GM12864 (cell line): Measurements from ENCODE around the gene PTPRO.

Experiments
- DNase-seq: peaks from one replicate; pipeline ENCODE4 v3.0.0-alpha.2; 2011; ENCODE audit warnings: low read depth
- H3K4me3 ChIP-seq: 2 replicates; pipeline ENCODE4 v1.5.1; 2011; ENCODE audit warnings: mild to moderate bottlenecking, low read depth, low read length, control low read depth
- TF ChIP-seq, protein P1 (sequence below): IDR thresholded peaks from 2 replicates; pipeline ENCODE4 v1.5.1; 2011; ENCODE audit warnings: low read depth, mild to moderate bottlenecking, moderate library complexity, low read length, control low read depth, inconsistent platforms; ENCODE audit errors: missing control alignments

The PTPRO gene

DNA sequence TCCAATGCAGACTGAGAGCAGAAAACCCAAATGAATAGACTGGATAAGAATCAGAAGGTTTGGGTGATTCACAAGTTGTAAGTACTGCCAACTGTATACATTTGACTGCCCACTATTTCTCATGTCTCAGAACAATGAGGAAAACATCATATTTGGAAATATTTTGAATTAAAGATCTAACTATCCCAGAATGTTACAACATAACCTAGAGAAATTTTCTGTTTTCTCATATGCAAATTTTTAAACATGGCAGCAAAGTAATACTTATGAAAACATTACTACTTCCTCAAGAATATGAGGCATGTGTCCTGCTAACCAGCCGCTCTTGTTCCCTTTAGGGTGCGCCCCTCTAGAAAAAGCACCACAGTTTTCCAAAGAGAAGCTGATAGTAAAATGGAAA is 179.9 kb downstream of the PTPRO start:
- TF ChIP-seq, protein P1, sequence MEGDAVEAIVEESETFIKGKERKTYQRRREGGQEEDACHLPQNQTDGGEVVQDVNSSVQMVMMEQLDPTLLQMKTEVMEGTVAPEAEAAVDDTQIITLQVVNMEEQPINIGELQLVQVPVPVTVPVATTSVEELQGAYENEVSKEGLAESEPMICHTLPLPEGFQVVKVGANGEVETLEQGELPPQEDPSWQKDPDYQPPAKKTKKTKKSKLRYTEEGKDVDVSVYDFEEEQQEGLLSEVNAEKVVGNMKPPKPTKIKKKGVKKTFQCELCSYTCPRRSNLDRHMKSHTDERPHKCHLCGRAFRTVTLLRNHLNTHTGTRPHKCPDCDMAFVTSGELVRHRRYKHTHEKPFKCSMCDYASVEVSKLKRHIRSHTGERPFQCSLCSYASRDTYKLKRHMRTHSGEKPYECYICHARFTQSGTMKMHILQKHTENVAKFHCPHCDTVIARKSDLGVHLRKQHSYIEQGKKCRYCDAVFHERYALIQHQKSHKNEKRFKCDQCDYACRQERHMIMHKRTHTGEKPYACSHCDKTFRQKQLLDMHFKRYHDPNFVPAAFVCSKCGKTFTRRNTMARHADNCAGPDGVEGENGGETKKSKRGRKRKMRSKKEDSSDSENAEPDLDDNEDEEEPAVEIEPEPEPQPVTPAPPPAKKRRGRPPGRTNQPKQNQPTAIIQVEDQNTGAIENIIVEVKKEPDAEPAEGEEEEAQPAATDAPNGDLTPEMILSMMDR: no peak

DNA sequence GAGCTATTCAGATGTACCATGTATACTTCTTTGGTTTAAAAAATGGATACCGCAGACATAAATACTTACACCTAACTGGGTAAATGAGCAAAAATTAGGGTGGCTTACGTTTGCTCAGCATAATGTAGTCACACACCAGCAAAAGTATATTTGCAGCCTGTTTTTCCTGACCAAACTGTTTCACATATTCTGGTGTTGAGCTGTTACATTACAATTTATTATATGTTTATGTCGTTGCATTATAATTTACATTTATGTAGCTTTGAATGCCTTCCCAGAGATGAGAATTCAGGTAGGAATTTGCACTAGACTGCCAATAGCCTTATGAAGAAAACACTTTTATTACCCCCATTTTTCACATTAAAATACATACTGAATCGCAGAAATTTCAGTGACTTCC is 183.3 kb downstream of the PTPRO start:
- DNase-seq: no peak
- TF ChIP-seq, protein P1: no peak
- no peak overlapping the region for H3K4me3 ChIP-seq

More for the DNA sequence above, 179.9 kb downstream of the PTPRO start:
- no peak overlapping the region for H3K4me3 ChIP-seq
- no peak for DNase-seq

DNA sequence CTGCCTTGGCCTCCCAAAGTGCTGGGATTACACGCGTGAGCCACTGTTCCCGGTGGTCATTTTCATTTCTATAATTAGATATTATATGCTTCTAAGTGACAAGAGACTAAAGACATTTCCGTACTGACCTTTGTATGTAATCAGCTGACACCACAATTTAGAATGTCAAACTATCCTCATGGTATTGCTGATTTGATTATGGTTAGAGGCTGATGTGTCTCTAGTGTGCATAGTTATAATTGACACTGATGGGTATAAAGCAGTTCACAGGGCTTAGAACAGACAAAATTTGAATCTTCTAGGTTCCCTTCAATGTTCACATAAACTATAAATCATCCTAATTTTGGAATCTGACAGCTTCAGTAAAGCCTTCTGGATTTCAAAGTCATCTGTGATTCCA is 192.7 kb downstream of the PTPRO start:
- DNase-seq: no peak
- no peak overlapping the region for H3K4me3 ChIP-seq
- TF ChIP-seq, protein P1: no peak

DNA sequence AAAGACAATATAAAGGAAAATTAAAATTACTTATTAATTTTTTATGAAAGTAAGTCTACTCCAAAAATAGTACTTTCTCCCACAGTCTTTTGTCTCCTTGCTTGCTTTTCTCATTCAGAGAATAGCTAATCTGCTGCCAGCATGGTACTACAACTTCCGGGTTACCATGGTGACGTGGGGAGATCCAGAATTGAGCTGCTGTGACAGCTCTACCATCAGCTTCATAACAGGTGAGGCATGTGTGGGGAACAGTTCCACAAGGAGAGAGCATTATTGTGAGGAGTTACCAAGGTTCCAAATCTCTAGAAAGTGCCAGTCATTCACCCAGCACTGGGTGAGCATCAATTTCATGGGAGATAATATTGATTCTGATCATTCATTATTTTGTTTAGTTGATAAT is 197.8 kb downstream of the PTPRO start:
- TF ChIP-seq, protein P1: no peak
- no peak for DNase-seq
- H3K4me3 ChIP-seq: no peak overlapping the region

DNA sequence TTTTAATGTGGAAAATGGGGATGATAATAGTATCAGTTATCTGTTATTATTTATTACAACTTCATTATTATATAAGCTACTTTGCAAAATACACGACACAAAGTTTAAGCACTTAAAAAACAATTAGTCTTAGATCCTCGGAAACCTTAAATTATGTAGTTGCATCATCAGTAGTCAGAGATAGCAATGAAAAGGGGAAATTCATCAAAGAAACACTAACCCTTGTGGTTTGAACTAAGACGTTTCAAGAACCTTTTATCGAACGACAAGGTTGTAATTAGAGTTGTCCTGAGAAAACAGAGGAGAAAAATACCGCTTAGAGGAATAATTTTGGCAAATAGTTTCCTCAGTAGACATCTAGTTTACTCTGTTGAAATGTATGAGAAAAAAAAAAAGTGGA is 198.5 kb downstream of the PTPRO start:
- no peak overlapping the region for H3K4me3 ChIP-seq
- TF ChIP-seq, protein P1: no peak
- no peak for DNase-seq

DNA sequence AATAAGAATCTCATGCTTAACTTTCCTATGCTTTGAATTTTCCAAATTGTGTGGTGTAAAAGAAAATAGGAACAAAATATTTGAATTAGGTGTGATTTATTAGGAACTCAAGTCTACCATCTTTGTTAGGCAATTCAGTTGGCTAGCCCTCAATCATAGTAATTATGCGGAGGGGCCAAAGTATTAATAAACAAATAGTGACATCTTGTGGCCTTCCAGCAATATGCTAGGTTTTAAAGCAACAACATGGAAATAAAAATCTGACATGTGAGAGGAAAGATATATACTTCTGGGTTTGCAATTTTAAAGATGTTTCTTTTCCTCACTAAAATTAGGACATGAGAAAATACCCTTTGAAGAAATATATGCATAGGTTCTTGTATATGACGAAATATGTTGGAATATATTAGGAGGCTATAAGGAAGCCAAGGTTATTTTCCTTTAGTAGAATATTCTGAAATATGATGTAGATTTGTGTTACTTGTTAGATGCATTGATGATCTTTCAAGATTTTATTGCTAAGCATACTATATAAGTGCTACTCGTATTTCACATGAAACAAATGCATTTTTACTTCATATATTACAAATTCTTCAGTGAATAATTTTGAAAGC is 200.4 kb downstream of the PTPRO start:
- TF ChIP-seq, protein P1: peak; percentile 42
- DNase-seq: peak; percentile 13
- no peak overlapping the region for H3K4me3 ChIP-seq

DNA sequence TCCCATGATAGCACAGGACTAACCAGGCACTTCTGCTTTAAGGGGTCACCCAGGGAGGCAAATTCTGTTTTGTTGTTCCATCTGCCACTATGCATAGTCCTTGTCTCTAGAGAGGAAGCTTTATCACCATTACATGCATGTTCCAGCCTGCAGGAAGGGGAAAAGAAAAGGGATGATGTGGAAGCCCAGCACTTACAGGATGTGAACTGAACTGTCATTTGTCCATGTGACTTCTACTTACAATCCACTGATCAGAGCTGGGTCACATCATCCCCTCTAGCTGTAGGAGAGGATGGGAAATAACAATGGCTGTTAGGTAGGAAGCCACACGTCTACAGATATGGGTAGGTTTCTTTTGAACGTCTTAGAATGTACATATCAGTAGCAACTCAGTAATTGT is 203.1 kb downstream of the PTPRO start:
- no peak overlapping the region for H3K4me3 ChIP-seq
- DNase-seq: no peak
- TF ChIP-seq, protein P1: no peak
